Upper lobe of right lung (tissue), 1 donor: ENCODE measurements around the gene YY1. TPM values are rescaled to one million over a fixed set of nuclear protein-coding genes. Genes with fewer than 3 reads are reported as not detected.

Source experiments
- ATAC-seq: fragments of 200-7000 bp; cut with Tn5 transposase; one replicate; pipeline ENCODE4 v1.9.1; 2020; ENCODE audit warnings: mild to moderate bottlenecking, moderate library complexity
- DNase-seq: peaks from one replicate; pipeline ENCODE4 v3.0.0-alpha.2; 2020
- H3K27ac ChIP-seq: fragments of 200-600 bp; one replicate; pipeline ENCODE4 v1.8.0; 2022
- H3K27me3 ChIP-seq: fragments of 200-600 bp; one replicate; pipeline ENCODE4 v1.8.0; 2022; ENCODE audit warnings: mild to moderate bottlenecking
- H3K36me3 ChIP-seq: fragments of 200-600 bp; one replicate; pipeline ENCODE4 v1.8.0; 2022
- H3K4me1 ChIP-seq: fragments of 200-600 bp; one replicate; pipeline ENCODE4 v1.8.0; 2022
- H3K4me3 ChIP-seq: fragments of 200-600 bp; one replicate; pipeline ENCODE4 v1.8.0; 2022; ENCODE audit warnings: mild to moderate bottlenecking
- H3K9me3 ChIP-seq: fragments of 200-600 bp; one replicate; pipeline ENCODE4 v1.8.0; 2022
- intact Hi-C: fragments of 100-400 bp; cut with DNase I; formaldehyde crosslinking; loops from one replicate; pipeline ENCODE4 v1.11.0; 2022
- microRNA-seq: library from miRNA; unstranded; fragments of <30 nt; microRNA quantifications from one replicate; pipeline ENCODE4 v1.2.0, GENCODE V29; 2020; ENCODE audit warnings: borderline microRNAs expressed
- total RNA-seq: library from RNA; stranded (reverse); fragmentation: NEBNext Ultra II Directional; extraction: Animal tissue kit (Norgen Biotek cat#: 25700); gene quantifications from one replicate; pipeline ENCODE4 v1.2.1, GENCODE V29; 2021
- TF ChIP-seq, protein P1 (sequence below): fragments of 200-600 bp; IDR thresholded peaks from one replicate; pipeline ENCODE4 v1.8.0; 2022; ENCODE audit warnings: antibody characterized with exemption
- donor health status: DM: no; HTN: yes; CAD: no; lungs with severe emphysema.

Gene YY1
- total RNA-seq, 1 donor from 2014 or later: 69.4 TPM

DNA sequence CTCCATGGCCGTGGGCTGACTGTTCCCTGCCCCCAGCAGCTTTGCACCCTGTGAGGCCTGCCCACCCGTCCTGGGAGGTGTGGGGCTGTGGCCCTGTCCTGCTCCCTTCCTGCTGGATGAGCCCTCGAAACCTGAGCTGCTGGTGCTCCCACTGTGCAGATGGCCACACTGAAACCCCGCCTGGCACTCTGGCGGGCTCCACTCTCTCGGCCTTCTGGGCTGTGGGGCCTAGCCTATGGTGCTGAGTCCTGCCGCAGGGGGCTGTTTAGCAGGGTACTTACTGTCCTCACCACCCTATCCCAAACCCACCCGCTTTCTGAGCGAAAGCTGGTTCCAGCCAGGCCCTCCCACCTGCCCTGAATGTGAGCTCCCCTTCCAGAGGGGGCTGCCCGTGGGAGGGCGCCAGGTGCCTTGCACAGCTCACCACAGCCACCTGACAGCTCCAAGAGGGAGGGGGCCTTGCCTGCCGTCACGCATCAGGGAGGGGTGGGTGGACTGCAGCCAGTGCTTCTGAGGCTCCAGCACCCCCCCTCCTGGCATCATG lies 91.5 kb downstream of the YY1 start:
- no peak for ATAC-seq
- TF ChIP-seq, protein P1, sequence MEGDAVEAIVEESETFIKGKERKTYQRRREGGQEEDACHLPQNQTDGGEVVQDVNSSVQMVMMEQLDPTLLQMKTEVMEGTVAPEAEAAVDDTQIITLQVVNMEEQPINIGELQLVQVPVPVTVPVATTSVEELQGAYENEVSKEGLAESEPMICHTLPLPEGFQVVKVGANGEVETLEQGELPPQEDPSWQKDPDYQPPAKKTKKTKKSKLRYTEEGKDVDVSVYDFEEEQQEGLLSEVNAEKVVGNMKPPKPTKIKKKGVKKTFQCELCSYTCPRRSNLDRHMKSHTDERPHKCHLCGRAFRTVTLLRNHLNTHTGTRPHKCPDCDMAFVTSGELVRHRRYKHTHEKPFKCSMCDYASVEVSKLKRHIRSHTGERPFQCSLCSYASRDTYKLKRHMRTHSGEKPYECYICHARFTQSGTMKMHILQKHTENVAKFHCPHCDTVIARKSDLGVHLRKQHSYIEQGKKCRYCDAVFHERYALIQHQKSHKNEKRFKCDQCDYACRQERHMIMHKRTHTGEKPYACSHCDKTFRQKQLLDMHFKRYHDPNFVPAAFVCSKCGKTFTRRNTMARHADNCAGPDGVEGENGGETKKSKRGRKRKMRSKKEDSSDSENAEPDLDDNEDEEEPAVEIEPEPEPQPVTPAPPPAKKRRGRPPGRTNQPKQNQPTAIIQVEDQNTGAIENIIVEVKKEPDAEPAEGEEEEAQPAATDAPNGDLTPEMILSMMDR: no peak
- Histone ChIP-seq H3K4me1 (no peaks in the 10 kb centered on the region), H3K4me3 (no peak overlapping the region), H3K27ac (no peak overlapping the region), H3K9me3 (no peaks in the 10 kb centered on the region), H3K27me3 (no peaks in the 10 kb centered on the region), H3K36me3 (peaks cover 27% of the 10 kb centered on the region)
- intact Hi-C loops: no loop called here
- DNase-seq: no peak

DNA sequence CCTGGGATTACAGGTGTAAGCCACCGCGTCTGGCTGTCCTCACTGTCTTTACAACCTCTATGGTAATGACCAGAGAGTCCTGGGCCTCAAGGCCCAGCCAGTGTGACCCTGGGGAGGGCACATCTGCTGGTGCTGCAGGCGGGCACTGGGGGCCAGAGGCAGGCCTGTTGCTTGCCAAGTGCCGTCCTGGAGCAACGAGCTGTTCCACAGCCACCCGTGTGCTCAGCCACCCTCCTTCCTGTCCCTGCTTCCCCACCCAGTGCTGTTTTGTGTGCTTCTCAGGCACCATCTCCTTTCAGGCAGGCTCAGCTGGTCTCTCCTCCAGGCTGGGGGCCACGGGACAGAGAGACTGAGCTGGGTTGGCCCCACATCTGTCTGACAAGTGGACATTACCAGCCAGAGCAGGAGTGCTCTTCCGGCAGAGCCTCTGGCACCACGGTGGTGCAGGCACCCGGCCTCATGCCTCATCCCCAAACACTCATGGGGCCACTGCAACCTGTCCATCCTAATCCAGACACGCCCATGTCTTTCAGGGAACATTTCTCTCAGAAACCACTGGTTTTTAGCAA lies 93.2 kb downstream of the YY1 start:
- H3K4me1 ChIP-seq: no peaks in the 10 kb centered on the region
- intact Hi-C loops: no loop called here
- no peak overlapping the region for H3K4me3 ChIP-seq
- no peak overlapping the region for H3K27ac ChIP-seq
- TF ChIP-seq, protein P1: no peak
- DNase-seq (no peak), ATAC-seq (no peak)
- no peaks in the 10 kb centered on the region for H3K9me3 ChIP-seq
- peaks cover 41% of the 10 kb centered on the region for H3K36me3 ChIP-seq
- H3K27me3 ChIP-seq: no peaks in the 10 kb centered on the region

Small RNA genes lying within 50 kb of the gene (microRNA-seq; reads per million reads assigned to microRNA genes)
- gene MIR345 (49.5 reads per million, percentile 56 among the genes with 10 or more reads in this experiment), gene MIR6764 (not detected)

Other genes starting within 250 kb of the YY1 start
- gene EVL, start 173.7 kb upstream of the YY1 start, total RNA-seq: 206 TPM
- 1.7 TPM for gene DEGS2, start 79.5 kb upstream of the YY1 start, total RNA-seq
- 104 TPM for gene SLC25A29, start 67.3 kb downstream of the YY1 start, total RNA-seq
- gene SLC25A47, start 84.2 kb downstream of the YY1 start, total RNA-seq: not detected
- 7.9 TPM for gene WDR25, start 137.3 kb downstream of the YY1 start, total RNA-seq